ENCODE results near the gene ANO10. TPM values are rescaled to one million over a fixed set of nuclear protein-coding genes. Genes with fewer than 3 reads are reported as not detected.

Gene ANO10
- polyA plus RNA-seq, 1 donor from 2014 or later = 11.1 TPM

- Histone ChIP-seq H3K9ac (ENCODE audit: low read length) (no peak overlapping the region), H3K4me2 (ENCODE audit: low read length) (no peak overlapping the region)
Measured at GRCh38 chr3:43435706-43436105, 186.1 kb downstream of the ANO10 start.

DNA sequence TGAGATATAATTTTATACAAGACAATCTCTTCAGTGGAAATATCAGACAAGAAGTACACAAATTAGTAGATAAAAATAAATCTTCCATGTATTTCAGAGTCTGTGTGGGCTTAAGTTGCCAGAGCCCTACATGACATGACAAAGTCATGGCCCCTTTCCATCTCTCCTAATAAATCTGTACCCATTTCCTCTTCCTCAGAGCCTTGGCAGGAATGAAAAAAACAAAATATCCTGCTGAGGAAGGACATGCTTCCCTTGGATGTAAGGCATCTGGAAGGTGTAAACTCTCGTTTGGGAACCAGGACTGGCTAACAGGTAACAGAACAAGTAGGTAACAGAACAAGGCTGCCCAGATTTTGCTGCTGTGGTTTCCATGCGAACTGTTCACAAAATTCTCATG is 187.4 kb downstream of the ANO10 start:
- Histone ChIP-seq H3K4me3 (ENCODE audit: low read length) (no peak overlapping the region), H4K20me1 (ENCODE audit: insufficient read depth) (no peaks in the 10 kb centered on the region), H3K27me3 (ENCODE audit: insufficient read depth, low read depth, low read length) (no peaks in the 10 kb centered on the region), H3K79me2 (replicated peaks; ENCODE audit: insufficient read depth, low read length) (no peaks in the 10 kb centered on the region), H3F3A (ENCODE audit: insufficient read depth, low read length, poor library complexity, severe bottlenecking) (no peaks in the 10 kb centered on the region), H3K9me3 (ENCODE audit: low read length) (peaks cover 4% of the 10 kb centered on the region), H2AFZ (ENCODE audit: low read depth, low read length) (no peak overlapping the region), H3K9ac (ENCODE audit: low read length) (no peak overlapping the region), H3K36me3 (ENCODE audit: insufficient read depth, low read length) (peaks cover 4% of the 10 kb centered on the region), H3K27ac (ENCODE audit: low read length) (no peak overlapping the region), H3K9me2 (ENCODE audit: insufficient read depth, low read length) (no peaks in the 10 kb centered on the region), H3K4me2 (ENCODE audit: low read length) (no peak overlapping the region)
- TF ChIP-seq SMC3 (conservative IDR thresholded peaks at IDR 0.05; ENCODE audit: poor library complexity) (no peak), RAD21 (conservative IDR thresholded peaks at IDR 0.05) (no peak), EZH2 (IDR thresholded peaks at IDR 0.05; ENCODE audit: borderline replicate concordance, insufficient read depth, low read length, poor library complexity, severe bottlenecking) (no peak), REST (IDR thresholded peaks at IDR 0.05; ENCODE audit: borderline replicate concordance) (no peak), EP300 (conservative IDR thresholded peaks at IDR 0.05; ENCODE audit: poor library complexity, severe bottlenecking) (no peak), POLR2AphosphoS5 (IDR thresholded peaks at IDR 0.05) (no peak), TAF1 (IDR thresholded peaks at IDR 0.05; ENCODE audit: low read depth) (no peak)
- TF ChIP-seq, protein P1, sequence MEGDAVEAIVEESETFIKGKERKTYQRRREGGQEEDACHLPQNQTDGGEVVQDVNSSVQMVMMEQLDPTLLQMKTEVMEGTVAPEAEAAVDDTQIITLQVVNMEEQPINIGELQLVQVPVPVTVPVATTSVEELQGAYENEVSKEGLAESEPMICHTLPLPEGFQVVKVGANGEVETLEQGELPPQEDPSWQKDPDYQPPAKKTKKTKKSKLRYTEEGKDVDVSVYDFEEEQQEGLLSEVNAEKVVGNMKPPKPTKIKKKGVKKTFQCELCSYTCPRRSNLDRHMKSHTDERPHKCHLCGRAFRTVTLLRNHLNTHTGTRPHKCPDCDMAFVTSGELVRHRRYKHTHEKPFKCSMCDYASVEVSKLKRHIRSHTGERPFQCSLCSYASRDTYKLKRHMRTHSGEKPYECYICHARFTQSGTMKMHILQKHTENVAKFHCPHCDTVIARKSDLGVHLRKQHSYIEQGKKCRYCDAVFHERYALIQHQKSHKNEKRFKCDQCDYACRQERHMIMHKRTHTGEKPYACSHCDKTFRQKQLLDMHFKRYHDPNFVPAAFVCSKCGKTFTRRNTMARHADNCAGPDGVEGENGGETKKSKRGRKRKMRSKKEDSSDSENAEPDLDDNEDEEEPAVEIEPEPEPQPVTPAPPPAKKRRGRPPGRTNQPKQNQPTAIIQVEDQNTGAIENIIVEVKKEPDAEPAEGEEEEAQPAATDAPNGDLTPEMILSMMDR (IDR thresholded peaks at IDR 0.05; ENCODE audit: poor library complexity, severe bottlenecking) = no peak

More at GRCh38 chr3:43435706-43436105, 186.1 kb downstream of the ANO10 start:
- no peak overlapping the region for H3K4me3 ChIP-seq (ENCODE audit: low read length)
- no peaks in the 10 kb centered on the region for H3K27me3 ChIP-seq (ENCODE audit: insufficient read depth, low read depth, low read length)
- H3K36me3 ChIP-seq (ENCODE audit: insufficient read depth, low read length) = peaks cover 4% of the 10 kb centered on the region
- H3F3A ChIP-seq (ENCODE audit: insufficient read depth, low read length, poor library complexity, severe bottlenecking) = no peaks in the 10 kb centered on the region
- H3K27ac ChIP-seq (ENCODE audit: low read length) = no peak overlapping the region
- H2AFZ ChIP-seq (ENCODE audit: low read depth, low read length) = no peak overlapping the region
- no peaks in the 10 kb centered on the region for H4K20me1 ChIP-seq (ENCODE audit: insufficient read depth)
- no peaks in the 10 kb centered on the region for H3K9me2 ChIP-seq (ENCODE audit: insufficient read depth, low read length)
- peaks cover 7% of the 10 kb centered on the region for H3K9me3 ChIP-seq (ENCODE audit: low read length)
- no peak for TF ChIP-seq TAF1 (IDR thresholded peaks at IDR 0.05; ENCODE audit: low read depth)
- TF ChIP-seq POLR2AphosphoS5 (IDR thresholded peaks at IDR 0.05) = no peak
- TF ChIP-seq, protein P1 (IDR thresholded peaks at IDR 0.05; ENCODE audit: poor library complexity, severe bottlenecking) = no peak
- TF ChIP-seq EZH2 (IDR thresholded peaks at IDR 0.05; ENCODE audit: borderline replicate concordance, insufficient read depth, low read length, poor library complexity, severe bottlenecking) = no peak
- no peak for TF ChIP-seq MXI1 (conservative IDR thresholded peaks at IDR 0.05; ENCODE audit: poor library complexity, severe bottlenecking)
- no peak for TF ChIP-seq SMC3 (conservative IDR thresholded peaks at IDR 0.05; ENCODE audit: poor library complexity)
- no peak for TF ChIP-seq RAD21 (conservative IDR thresholded peaks at IDR 0.05)
- TF ChIP-seq REST (IDR thresholded peaks at IDR 0.05; ENCODE audit: borderline replicate concordance) = no peak
- TF ChIP-seq EP300 (conservative IDR thresholded peaks at IDR 0.05; ENCODE audit: poor library complexity, severe bottlenecking) = no peak
- no peaks in the 10 kb centered on the region for H3K79me2 ChIP-seq (replicated peaks; ENCODE audit: insufficient read depth, low read length)

Data from neural cell (in vitro differentiated cells).